ENCODE measurements around the gene NTF3. TPM values are rescaled to one million over a fixed set of nuclear protein-coding genes. Genes with fewer than 3 reads are reported as not detected.

NTF3 gene
- total RNA-seq, 1 donor from 2014 or later: 8.9 TPM

DNA sequence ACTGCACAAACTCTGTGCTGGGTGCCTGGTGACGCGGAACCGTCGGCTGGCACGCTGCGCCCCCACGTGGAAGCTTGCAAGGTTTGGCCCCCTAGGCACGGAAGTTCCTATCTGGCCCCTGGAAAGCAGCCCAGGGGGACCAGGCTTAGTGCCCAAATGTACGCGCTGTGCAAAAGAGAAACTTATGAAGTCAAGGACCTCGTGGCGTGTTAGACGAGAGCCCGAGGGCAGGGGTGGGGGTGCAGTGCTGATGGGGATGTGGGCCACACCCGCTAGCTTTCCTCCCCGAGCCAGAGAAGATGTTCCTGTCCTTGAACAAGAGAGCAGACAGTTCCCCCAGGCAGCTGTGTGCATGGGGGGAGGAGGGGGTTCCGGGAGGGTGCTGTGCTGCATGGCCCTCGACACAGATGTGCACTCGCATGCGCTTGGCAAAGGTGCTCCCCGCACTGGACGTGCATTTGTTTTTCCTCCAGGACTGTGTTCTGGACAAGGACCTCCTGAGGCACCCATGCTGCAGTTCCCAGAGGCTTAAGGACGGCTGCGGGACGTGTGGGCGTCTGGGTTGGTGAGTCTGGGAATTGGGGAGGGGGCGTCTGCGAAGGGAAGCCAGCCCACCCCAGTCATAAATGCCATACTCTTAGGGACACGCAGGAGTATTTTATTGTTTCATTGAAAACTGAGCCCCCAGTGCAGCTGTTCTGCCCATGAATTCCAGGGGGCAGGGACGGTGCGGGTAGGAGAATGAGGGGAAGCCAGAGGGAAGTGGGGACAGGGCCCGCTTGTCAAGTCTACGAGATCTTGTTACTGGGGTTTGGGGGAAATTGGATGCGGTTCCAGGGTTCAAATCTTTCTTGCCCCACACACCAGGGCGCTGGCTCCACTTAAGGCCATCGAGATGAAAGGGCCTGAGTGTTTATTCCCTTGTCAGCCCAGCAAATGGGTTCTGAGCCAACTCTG, 80.0 kb downstream of the NTF3 start:
- Histone ChIP-seq H4K20me1 (ENCODE audit: insufficient read depth, low read length) (no peaks in the 10 kb centered on the region), H3K4me1 (ENCODE audit: insufficient read depth, low read length) (no peaks in the 10 kb centered on the region), H3K4me2 (ENCODE audit: low read length) (peak overlapping the region; percentile 15), H3K27ac (ENCODE audit: low read depth, low read length) (no peak overlapping the region), H3K27me3 (ENCODE audit: insufficient read depth, low read length) (peaks cover 2% of the 10 kb centered on the region), H2AFZ (ENCODE audit: low read depth, low read length) (no peak overlapping the region), H3K36me3 (ENCODE audit: insufficient read depth, low read length) (no peaks in the 10 kb centered on the region), H3K9ac (ENCODE audit: low read length) (no peak overlapping the region), H3K9me3 (ENCODE audit: insufficient read depth, low read depth, low read length) (no peaks in the 10 kb centered on the region), H3K4me3 (ENCODE audit: insufficient read depth, low read depth, low read length) (no peak overlapping the region), H3K79me2 (ENCODE audit: insufficient read depth, low read length) (no peaks in the 10 kb centered on the region)
- Mint-ChIP-seq H3K9me3 (ENCODE audit: unreplicated experiment) (peaks cover 2% of the 10 kb centered on the region), H3K27me3 (ENCODE audit: low read depth, unreplicated experiment) (peaks cover 44% of the 10 kb centered on the region), H3K36me3 (ENCODE audit: low read depth, unreplicated experiment) (peaks cover 6% of the 10 kb centered on the region), H3K27ac (ENCODE audit: unreplicated experiment) (no peak overlapping the region), H3K4me3 (ENCODE audit: unreplicated experiment) (no peak overlapping the region), H3K4me1 (ENCODE audit: low read depth, unreplicated experiment) (peaks cover 3% of the 10 kb centered on the region)
- FAIRE-seq (no peak), DNase-seq (ENCODE audit: low read depth) (no peak)
- TF ChIP-seq, protein P1, sequence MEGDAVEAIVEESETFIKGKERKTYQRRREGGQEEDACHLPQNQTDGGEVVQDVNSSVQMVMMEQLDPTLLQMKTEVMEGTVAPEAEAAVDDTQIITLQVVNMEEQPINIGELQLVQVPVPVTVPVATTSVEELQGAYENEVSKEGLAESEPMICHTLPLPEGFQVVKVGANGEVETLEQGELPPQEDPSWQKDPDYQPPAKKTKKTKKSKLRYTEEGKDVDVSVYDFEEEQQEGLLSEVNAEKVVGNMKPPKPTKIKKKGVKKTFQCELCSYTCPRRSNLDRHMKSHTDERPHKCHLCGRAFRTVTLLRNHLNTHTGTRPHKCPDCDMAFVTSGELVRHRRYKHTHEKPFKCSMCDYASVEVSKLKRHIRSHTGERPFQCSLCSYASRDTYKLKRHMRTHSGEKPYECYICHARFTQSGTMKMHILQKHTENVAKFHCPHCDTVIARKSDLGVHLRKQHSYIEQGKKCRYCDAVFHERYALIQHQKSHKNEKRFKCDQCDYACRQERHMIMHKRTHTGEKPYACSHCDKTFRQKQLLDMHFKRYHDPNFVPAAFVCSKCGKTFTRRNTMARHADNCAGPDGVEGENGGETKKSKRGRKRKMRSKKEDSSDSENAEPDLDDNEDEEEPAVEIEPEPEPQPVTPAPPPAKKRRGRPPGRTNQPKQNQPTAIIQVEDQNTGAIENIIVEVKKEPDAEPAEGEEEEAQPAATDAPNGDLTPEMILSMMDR (IDR thresholded peaks at IDR 0.05; ENCODE audit: insufficient read depth, low read depth, low read length): peak; percentile 37
- TF ChIP-seq EZH2 (IDR thresholded peaks at IDR 0.05; ENCODE audit: insufficient read depth, low read length): no peak

DNA sequence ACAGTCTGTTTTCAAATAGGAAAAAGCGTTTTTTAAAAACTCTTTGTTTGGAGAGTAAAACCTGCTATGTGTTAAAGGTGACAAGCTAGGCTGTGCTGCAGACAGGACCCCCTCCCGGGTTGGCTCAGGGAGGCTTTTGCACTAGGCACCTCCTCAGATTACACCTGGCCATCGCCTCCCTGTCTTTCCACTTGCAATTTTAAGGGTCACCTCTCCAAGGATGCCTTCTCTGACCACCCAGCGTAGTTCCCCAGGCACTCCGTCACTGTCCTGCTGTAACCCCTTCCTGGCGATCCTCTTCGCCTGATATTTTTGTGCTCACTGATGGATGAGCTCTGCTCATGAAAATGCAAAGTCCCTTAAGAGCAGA, 80.7 kb downstream of the NTF3 start:
- Histone ChIP-seq H4K20me1 (ENCODE audit: insufficient read depth, low read length) (no peaks in the 10 kb centered on the region), H3K4me3 (ENCODE audit: insufficient read depth, low read depth, low read length) (no peak overlapping the region), H3K9ac (ENCODE audit: low read length) (no peak overlapping the region), H3K79me2 (ENCODE audit: insufficient read depth, low read length) (no peaks in the 10 kb centered on the region), H3K4me2 (ENCODE audit: low read length) (no peak overlapping the region), H2AFZ (ENCODE audit: low read depth, low read length) (no peak overlapping the region), H3K27ac (ENCODE audit: low read depth, low read length) (no peak overlapping the region), H3K36me3 (ENCODE audit: insufficient read depth, low read length) (no peaks in the 10 kb centered on the region), H3K9me3 (ENCODE audit: insufficient read depth, low read depth, low read length) (no peaks in the 10 kb centered on the region), H3K4me1 (ENCODE audit: insufficient read depth, low read length) (no peaks in the 10 kb centered on the region), H3K27me3 (ENCODE audit: insufficient read depth, low read length) (peaks cover 2% of the 10 kb centered on the region)
- no peak for DNase-seq (ENCODE audit: low read depth)
- Mint-ChIP-seq H3K4me1 (ENCODE audit: low read depth, unreplicated experiment) (peaks cover under 1% of the 10 kb centered on the region), H3K27me3 (ENCODE audit: low read depth, unreplicated experiment) (peaks cover 39% of the 10 kb centered on the region), H3K9me3 (ENCODE audit: unreplicated experiment) (no peaks in the 10 kb centered on the region), H3K27ac (ENCODE audit: unreplicated experiment) (no peak overlapping the region), H3K4me3 (ENCODE audit: unreplicated experiment) (no peak overlapping the region), H3K36me3 (ENCODE audit: low read depth, unreplicated experiment) (peaks cover 3% of the 10 kb centered on the region)
- FAIRE-seq: no peak
- TF ChIP-seq, protein P1 (IDR thresholded peaks at IDR 0.05; ENCODE audit: insufficient read depth, low read depth, low read length): no peak
- no peak for TF ChIP-seq EZH2 (IDR thresholded peaks at IDR 0.05; ENCODE audit: insufficient read depth, low read length)

DNA sequence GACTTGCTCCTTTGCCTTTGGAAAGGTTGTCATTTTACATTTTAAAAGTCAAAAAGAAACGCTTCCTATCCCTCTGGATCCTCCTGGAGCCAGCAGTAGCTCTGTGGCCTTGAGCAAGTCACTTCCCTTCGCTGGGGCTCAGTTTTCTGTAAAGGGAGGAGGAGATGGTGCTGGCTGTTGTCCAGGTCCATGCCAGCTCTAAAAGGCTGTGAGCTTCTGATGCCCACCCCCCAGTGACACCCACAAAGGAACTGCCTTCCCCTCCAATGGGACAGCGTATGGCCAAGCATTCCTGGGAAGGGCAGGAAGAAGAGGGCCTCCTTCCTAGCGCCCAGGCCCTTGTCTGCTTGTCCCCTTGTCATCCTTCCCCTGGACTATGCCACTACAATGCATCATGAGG, 81.5 kb downstream of the NTF3 start:
- Histone ChIP-seq H2AFZ (ENCODE audit: low read depth, low read length) (no peak overlapping the region), H3K4me2 (ENCODE audit: low read length) (no peak overlapping the region), H3K27me3 (ENCODE audit: insufficient read depth, low read length) (peaks cover 2% of the 10 kb centered on the region), H3K4me1 (ENCODE audit: insufficient read depth, low read length) (no peaks in the 10 kb centered on the region), H3K9me3 (ENCODE audit: insufficient read depth, low read depth, low read length) (no peaks in the 10 kb centered on the region), H3K27ac (ENCODE audit: low read depth, low read length) (no peak overlapping the region), H4K20me1 (ENCODE audit: insufficient read depth, low read length) (no peaks in the 10 kb centered on the region), H3K79me2 (ENCODE audit: insufficient read depth, low read length) (no peaks in the 10 kb centered on the region), H3K36me3 (ENCODE audit: insufficient read depth, low read length) (no peaks in the 10 kb centered on the region), H3K9ac (ENCODE audit: low read length) (no peak overlapping the region), H3K4me3 (ENCODE audit: insufficient read depth, low read depth, low read length) (no peak overlapping the region)
- H3K27ac Mint-ChIP-seq (ENCODE audit: unreplicated experiment): no peak overlapping the region
- TF ChIP-seq EZH2 (IDR thresholded peaks at IDR 0.05; ENCODE audit: insufficient read depth, low read length): no peak
- TF ChIP-seq, protein P1 (IDR thresholded peaks at IDR 0.05; ENCODE audit: insufficient read depth, low read depth, low read length): no peak
- no peak for FAIRE-seq
- DNase-seq (ENCODE audit: low read depth): no peak
- no peak overlapping the region for H3K4me3 Mint-ChIP-seq (ENCODE audit: unreplicated experiment)
- H3K4me1 Mint-ChIP-seq (ENCODE audit: low read depth, unreplicated experiment): no peaks in the 10 kb centered on the region
- H3K27me3 Mint-ChIP-seq (ENCODE audit: low read depth, unreplicated experiment): peaks cover 33% of the 10 kb centered on the region
- H3K36me3 Mint-ChIP-seq (ENCODE audit: low read depth, unreplicated experiment): no peaks in the 10 kb centered on the region
- H3K9me3 Mint-ChIP-seq (ENCODE audit: unreplicated experiment): no peaks in the 10 kb centered on the region

Measured in astrocyte (in vitro differentiated cells and primary cell).